ENCODE data around the gene TCEA3.

DNA sequence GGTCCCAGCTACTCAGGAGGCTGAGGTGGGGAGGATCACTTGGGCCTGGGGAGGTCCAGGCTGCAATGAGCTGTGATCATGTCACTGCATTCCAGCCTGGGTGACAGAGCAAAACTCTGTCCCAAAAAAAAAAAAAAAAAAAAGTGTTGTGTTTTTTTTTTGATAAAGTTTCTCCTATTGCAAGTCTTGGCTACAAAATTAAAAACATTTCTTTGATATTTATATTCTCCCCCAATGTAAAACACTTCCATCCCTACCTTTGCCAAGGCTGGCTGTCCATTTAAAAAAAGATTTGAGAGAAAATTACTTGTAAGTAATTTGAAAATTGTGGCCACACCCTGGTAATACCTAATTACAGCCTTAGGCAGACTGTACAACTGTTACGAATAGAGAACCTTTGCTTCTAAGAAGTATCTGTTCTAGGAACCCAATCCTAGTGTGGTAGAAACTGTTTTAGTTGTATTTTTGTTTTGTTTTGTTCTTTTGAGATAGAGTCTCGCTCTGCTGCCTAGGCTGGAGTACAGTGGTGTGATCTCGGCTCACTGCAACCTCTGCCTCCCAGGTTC lies 66.2 kb downstream of the TCEA3 start:
- no peak for TF ChIP-seq CTCF (IDR thresholded peaks at IDR 0.05)
- TF ChIP-seq EP300 (IDR thresholded peaks at IDR 0.05), result no peak
- no peak for TF ChIP-seq POLR2A (IDR thresholded peaks at IDR 0.05)

All from ovary (tissue), 3 donors.